Gastrocnemius medialis (tissue), 4 donors: ENCODE data around the gene PRSS16.

ENCODE experiments used
- POLR2A ChIP-seq, 2 donors: fragments of 450-650 bp; IDR thresholded peaks; one replicate each; pipeline ENCODE4 v1.6.1; 2017; ENCODE audit warnings: antibody characterized with exemption in 2 of 2, mild to moderate bottlenecking in 2 of 2, moderate library complexity in 2 of 2
- TF ChIP-seq, protein P1 (sequence below), 5 experiments: fragments of 450-650 bp in 3 of 5; fragments of 200-600 bp in 2 of 5; sonication (generic) in 2 of 5; IDR thresholded peaks in 4 of 5; conservative IDR thresholded peaks in 1 of 5; 1 replicate in 4 of 5; 2 replicates in 1 of 5; pipeline ENCODE4 v1.5.1; 2016 to 2019; ENCODE audit warnings: antibody characterized with exemption in 5 of 5, mild to moderate bottlenecking in 3 of 5, moderate library complexity in 3 of 5

DNA sequence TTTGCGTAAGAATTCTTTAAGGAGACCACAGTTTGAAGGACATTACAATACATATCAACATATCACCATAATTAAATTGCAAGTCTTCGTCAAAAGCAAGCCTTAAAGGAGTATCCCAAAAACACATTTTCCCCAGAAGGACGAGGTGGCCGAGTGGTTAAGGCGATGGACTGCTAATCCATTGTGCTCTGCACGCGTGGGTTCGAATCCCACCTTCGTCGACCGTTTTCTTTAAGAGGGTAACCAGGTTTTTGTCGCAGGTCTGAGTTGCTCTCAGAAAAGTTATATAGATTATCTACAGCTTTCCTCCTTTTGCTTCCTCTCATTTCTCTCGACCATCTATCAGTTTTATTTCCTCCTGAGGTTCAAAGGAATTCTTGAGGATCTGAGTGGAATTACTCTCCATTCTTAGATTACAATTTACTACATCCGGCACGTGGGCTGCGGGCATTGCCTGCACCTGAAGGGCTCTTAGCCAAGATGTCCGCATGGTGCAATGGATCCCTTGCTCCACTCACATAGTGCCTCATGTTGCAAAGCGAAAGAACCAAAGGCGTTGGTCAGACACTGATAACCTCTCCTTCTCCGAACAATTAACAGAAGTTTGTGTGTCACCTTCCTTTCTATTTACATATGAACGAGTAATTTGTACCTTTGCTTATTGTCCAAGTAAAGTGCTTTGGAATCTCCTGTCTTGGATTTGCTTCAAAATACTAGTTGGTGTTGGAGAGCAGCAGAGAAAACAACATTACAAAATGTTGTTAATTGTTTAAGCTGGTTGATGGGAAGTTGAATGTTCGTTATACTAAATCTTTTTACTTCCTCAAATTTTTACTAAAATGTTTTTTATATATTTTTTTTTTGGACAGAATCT lies 50.6 kb downstream of the PRSS16 start:
- TF ChIP-seq, protein P1, sequence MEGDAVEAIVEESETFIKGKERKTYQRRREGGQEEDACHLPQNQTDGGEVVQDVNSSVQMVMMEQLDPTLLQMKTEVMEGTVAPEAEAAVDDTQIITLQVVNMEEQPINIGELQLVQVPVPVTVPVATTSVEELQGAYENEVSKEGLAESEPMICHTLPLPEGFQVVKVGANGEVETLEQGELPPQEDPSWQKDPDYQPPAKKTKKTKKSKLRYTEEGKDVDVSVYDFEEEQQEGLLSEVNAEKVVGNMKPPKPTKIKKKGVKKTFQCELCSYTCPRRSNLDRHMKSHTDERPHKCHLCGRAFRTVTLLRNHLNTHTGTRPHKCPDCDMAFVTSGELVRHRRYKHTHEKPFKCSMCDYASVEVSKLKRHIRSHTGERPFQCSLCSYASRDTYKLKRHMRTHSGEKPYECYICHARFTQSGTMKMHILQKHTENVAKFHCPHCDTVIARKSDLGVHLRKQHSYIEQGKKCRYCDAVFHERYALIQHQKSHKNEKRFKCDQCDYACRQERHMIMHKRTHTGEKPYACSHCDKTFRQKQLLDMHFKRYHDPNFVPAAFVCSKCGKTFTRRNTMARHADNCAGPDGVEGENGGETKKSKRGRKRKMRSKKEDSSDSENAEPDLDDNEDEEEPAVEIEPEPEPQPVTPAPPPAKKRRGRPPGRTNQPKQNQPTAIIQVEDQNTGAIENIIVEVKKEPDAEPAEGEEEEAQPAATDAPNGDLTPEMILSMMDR (IDR thresholded peaks at IDR 0.05 in 4 of 5, conservative IDR thresholded peaks at IDR 0.05 in 1 of 5), result no peak
- no peak for TF ChIP-seq POLR2A (IDR thresholded peaks at IDR 0.05)
